MCF 10A (cell line): ENCODE results near the gene LGALS3. TPM values are rescaled to one million over a fixed set of nuclear protein-coding genes. Genes with fewer than 3 reads are reported as not detected.

ENCODE experiments used
- BruUV-seq: library from RNA; stranded (reverse); fragments of 400-500 nt; replicated peaks from 2 replicates; lab custom pipeline; 2021; lab: Mats Ljungman, UMichigan
- CTCF ChIA-PET: fragments of 300-600 bp; sonication (Branson Sonifier 250); formaldehyde crosslinking; extraction: SDS; loops from one replicate; lab custom pipeline; 2021; ENCODE audit warnings: antibody characterized with exemption, inconsistent platforms; lab: Yijun Ruan, JAX
- POLR2A ChIA-PET: fragments of 300-600, 350-650 bp; sonication (Branson Sonifier 250); formaldehyde crosslinking; extraction: SDS; loops from one replicate; lab custom pipeline; 2020; ENCODE audit warnings: antibody characterized with exemption, inconsistent platforms; lab: Yijun Ruan, JAX
- DNase-seq: peaks from one replicate; pipeline ENCODE4 v3.0.0-alpha.2; 2018; ENCODE audit not compliant: unreplicated experiment
- H3K27ac Mint-ChIP-seq: one replicate; pipeline ENCODE4 v1.8.0; 2022; ENCODE audit warnings: mild to moderate bottlenecking, low read depth, mixed read lengths; ENCODE audit not compliant: unreplicated experiment
- H3K27me3 Mint-ChIP-seq: one replicate; pipeline ENCODE4 v1.8.0; 2022; ENCODE audit warnings: mixed read lengths; ENCODE audit not compliant: insufficient read depth, unreplicated experiment
- H3K36me3 Mint-ChIP-seq: one replicate; pipeline ENCODE4 v1.8.0; 2022; ENCODE audit warnings: mild to moderate bottlenecking, moderate library complexity, mixed read lengths; ENCODE audit not compliant: insufficient read depth, unreplicated experiment
- H3K4me1 Mint-ChIP-seq: one replicate; pipeline ENCODE4 v1.8.0; 2022; ENCODE audit warnings: mixed read lengths; ENCODE audit not compliant: insufficient read depth, unreplicated experiment
- H3K4me3 Mint-ChIP-seq: one replicate; pipeline ENCODE4 v1.8.0; 2022; ENCODE audit warnings: mild to moderate bottlenecking, moderate library complexity, mixed read lengths; ENCODE audit not compliant: unreplicated experiment
- H3K9me3 Mint-ChIP-seq: one replicate; pipeline ENCODE4 v1.8.0; 2022; ENCODE audit warnings: mixed read lengths; ENCODE audit not compliant: unreplicated experiment
- CTCF ChIP-seq: fragments of 200-600 bp; IDR thresholded peaks from one replicate; pipeline ENCODE4 v1.8.0; 2022; ENCODE audit warnings: antibody characterized with exemption, mild to moderate bottlenecking; ENCODE audit not compliant: unreplicated experiment
- intact Hi-C: fragments of 100-400 bp; cut with micrococcal nuclease; formaldehyde crosslinking; loops from 2 replicates; pipeline ENCODE4 v1.14.1; 2022
- total RNA-seq: library from RNA; stranded (reverse); gene quantifications from 2 replicates; pipeline ENCODE4 v1.2.3, GENCODE V29; 2022

The LGALS3 gene
- total RNA-seq, 1 experiment from 2014 or later: 154 TPM

- Mint-ChIP-seq H3K27me3 (no peaks in the 10 kb centered on the region), H3K9me3 (no peaks in the 10 kb centered on the region), H3K4me3 (peak overlapping the region; percentile 81), H3K4me1 (peaks cover 35% of the 10 kb centered on the region), H3K27ac (peak overlapping the region; percentile 99), H3K36me3 (peaks cover 7% of the 10 kb centered on the region)
- ChIA-PET CTCF (interaction anchor here (0.6 to 2.7 kb wide), 10 partner anchors 8 to 32 kb away, joined by 3 to 15 read pairs (median 7); no protein-coding TSS in a partner anchor), POLR2A (interaction anchor here (0.7 to 9.3 kb wide), 27 partner anchors 8 to 221 kb away, joined by 3 to 385 read pairs (median 9); partner anchors contain the start of genes LGALS3, MAPK1IP1L, SOCS4 and WDHD1)
- intact Hi-C loops: no loop called here
- no TSS peak for BruUV-seq
- no peak for TF ChIP-seq CTCF
- DNase-seq: peak; percentile 95
Observed at GRCh38 chr14:55102141-55102621, 26.9 kb upstream of the LGALS3 start.

- H3K4me3 Mint-ChIP-seq: peak overlapping the region; percentile 81
- peak overlapping the region; percentile 99 for H3K27ac Mint-ChIP-seq
- BruUV-seq: no TSS peak
- TF ChIP-seq CTCF: no peak
- H3K4me1 Mint-ChIP-seq: peaks cover 37% of the 10 kb centered on the region
- no peaks in the 10 kb centered on the region for H3K9me3 Mint-ChIP-seq
- intact Hi-C loops: loop anchor here (1.0 kb wide), 1 partner anchor 27 kb away; no protein-coding TSS in a partner anchor
- DNase-seq: peak; percentile 97
- POLR2A ChIA-PET: interaction anchor here (0.6 to 9.3 kb wide), 33 partner anchors 9 to 308 kb away, joined by 3 to 385 read pairs (median 7); partner anchors contain the start of genes LGALS3, MAPK1IP1L, SOCS4 and WDHD1
- peaks cover 7% of the 10 kb centered on the region for H3K36me3 Mint-ChIP-seq
- CTCF ChIA-PET: interaction anchor here (0.9 to 2.7 kb wide), 13 partner anchors 9 to 58 kb away, joined by 3 to 15 read pairs (median 7); no protein-coding TSS in a partner anchor
- no peaks in the 10 kb centered on the region for H3K27me3 Mint-ChIP-seq
Observed at GRCh38 chr14:55103005-55103640, 25.9 kb upstream of the LGALS3 start.

GRCh38 chr14:55103971-55104954 is 24.8 kb upstream of the LGALS3 start:
- Mint-ChIP-seq H3K4me3 (peak overlapping the region; percentile 81), H3K36me3 (no peaks in the 10 kb centered on the region), H3K4me1 (peaks cover 32% of the 10 kb centered on the region), H3K27ac (peak overlapping the region; percentile 99), H3K27me3 (no peaks in the 10 kb centered on the region), H3K9me3 (no peaks in the 10 kb centered on the region)
- TF ChIP-seq CTCF: no peak
- BruUV-seq: no TSS peak
- DNase-seq: no peak
- ChIA-PET CTCF (interaction anchor here (0.7 to 2.7 kb wide), 9 partner anchors 10 to 57 kb away, joined by 3 to 15 read pairs (median 7); no protein-coding TSS in a partner anchor), POLR2A (interaction anchor here (0.6 to 9.3 kb wide), 23 partner anchors 9 to 307 kb away, joined by 3 to 385 read pairs (median 10); partner anchors contain the start of genes LGALS3, MAPK1IP1L, SOCS4 and WDHD1)
- intact Hi-C loops: loop anchor here (1.0 kb wide), 1 partner anchor 26 kb away; no protein-coding TSS in a partner anchor
